GM18517 (cell line): ENCODE measurements around the gene SLC2A8.

ENCODE experiments used
- ATAC-seq: cut with Tn5 transposase; IDR thresholded peaks from one replicate; pipeline ENCODE4 v1.9.1; 2021; ENCODE audit warnings: mild to moderate bottlenecking, moderate library complexity; ENCODE audit not compliant: unreplicated experiment

Gene SLC2A8

GRCh38 chr9:127396808-127397645 lies at the start of gene SLC2A8:
SLC2A8 (plus strand) TSS chr9:127397169; CDS start chr9:127397231, 62 bp downstream.
- peak; percentile 96 for ATAC-seq

GRCh38 chr9:127347831-127348776 lies 48.9 kb upstream of the SLC2A8 start:
- no peak for ATAC-seq

- ATAC-seq: no peak
These were observed 47.4 kb upstream of the SLC2A8 start for GRCh38 chr9:127349483-127350113.

GRCh38 chr9:127351182-127352166 lies 45.5 kb upstream of the SLC2A8 start:
- no peak for ATAC-seq

GRCh38 chr9:127353882-127354281 lies 43.1 kb upstream of the SLC2A8 start:
- ATAC-seq: no peak

GRCh38 chr9:127356906-127357305 lies 40.1 kb upstream of the SLC2A8 start:
- ATAC-seq: no peak

- no peak for ATAC-seq
These were observed 38.9 kb upstream of the SLC2A8 start for GRCh38 chr9:127358023-127358535.

- no peak for ATAC-seq
These were observed 38.2 kb upstream of the SLC2A8 start for GRCh38 chr9:127358770-127359169.

- no peak for ATAC-seq
These were observed 36.7 kb upstream of the SLC2A8 start for GRCh38 chr9:127360250-127360649.

GRCh38 chr9:127360829-127361228 lies 36.1 kb upstream of the SLC2A8 start:
- ATAC-seq: no peak

GRCh38 chr9:127361561-127361960 lies 35.4 kb upstream of the SLC2A8 start:
- ATAC-seq: no peak

GRCh38 chr9:127362829-127363228 lies 34.1 kb upstream of the SLC2A8 start:
- no peak for ATAC-seq

GRCh38 chr9:127365461-127365860 lies 31.5 kb upstream of the SLC2A8 start:
- no peak for ATAC-seq

- ATAC-seq: no peak
These were observed 30.4 kb upstream of the SLC2A8 start for GRCh38 chr9:127366594-127366993.

GRCh38 chr9:127368852-127369402 lies 28.0 kb upstream of the SLC2A8 start:
- ATAC-seq: no peak

- ATAC-seq: no peak
These were observed 27.5 kb upstream of the SLC2A8 start for GRCh38 chr9:127369428-127369827.

- ATAC-seq: no peak
These were observed 26.8 kb upstream of the SLC2A8 start for GRCh38 chr9:127370147-127370579.

GRCh38 chr9:127370672-127371648 lies 26.0 kb upstream of the SLC2A8 start:
- no peak for ATAC-seq
